OCI-LY7 (cell line): Measurements from ENCODE around the gene PCED1B. TPM values are rescaled to one million over a fixed set of nuclear protein-coding genes. Genes with fewer than 3 reads are reported as not detected.

Experiments
- BruUV-seq: library from RNA; stranded (reverse); fragments of 400-500 nt; replicated peaks from 2 replicates; lab custom pipeline; 2021; lab: Mats Ljungman, UMichigan
- CTCF ChIA-PET: fragments of 300-600 bp; sonication (Branson Sonifier 250); formaldehyde crosslinking; loops from one replicate; lab custom pipeline; 2022; ENCODE audit warnings: antibody characterized with exemption; ENCODE audit not compliant: unreplicated experiment; lab: Charles Lee
- POLR2A ChIA-PET: fragments of 300-600 bp; sonication (Branson Sonifier 250); formaldehyde crosslinking; loops from one replicate; lab custom pipeline; 2022; ENCODE audit warnings: antibody characterized with exemption; lab: Charles Lee
- DNase-seq: peaks from one replicate; pipeline ENCODE4 v3.0.0-alpha.2; 2015; ENCODE audit warnings: low spot score
- H2AFZ ChIP-seq: fragments of 200-600 bp; sonication (generic), shearing (Covaris generic); 2 replicates; pipeline ENCODE4 v1.6.1; 2014; ENCODE audit warnings: mild to moderate bottlenecking, antibody characterized with exemption, low read length, moderate library complexity
- H3K27ac ChIP-seq: fragments of 200-600 bp; sonication (generic); 2 replicates; pipeline ENCODE4 v1.5.1; 2014; ENCODE audit warnings: mixed run types, low read depth, mild to moderate bottlenecking, moderate library complexity, low read length, inconsistent platforms; ENCODE audit not compliant: poor library complexity, severe bottlenecking
- H3K36me3 ChIP-seq: fragments of 200-600 bp; sonication (generic); 2 replicates; pipeline ENCODE4 v1.6.1; 2014; ENCODE audit warnings: mild to moderate bottlenecking, antibody characterized with exemption, low read length, moderate library complexity, mixed read lengths; ENCODE audit not compliant: insufficient read depth
- H3K4me1 ChIP-seq: fragments of 200-600 bp; sonication (generic); 2 replicates; pipeline ENCODE4 v1.5.1; 2014; ENCODE audit warnings: mild to moderate bottlenecking, low read length; ENCODE audit not compliant: insufficient read depth, poor library complexity, severe bottlenecking
- H3K4me2 ChIP-seq: fragments of 200-600 bp; sonication (generic); 2 replicates; pipeline ENCODE4 v1.6.1; 2014; ENCODE audit warnings: mild to moderate bottlenecking, low read length
- H3K4me3 ChIP-seq: fragments of 200-600 bp; sonication (generic); 2 replicates; pipeline ENCODE4 v1.5.1; 2014; ENCODE audit warnings: mild to moderate bottlenecking, low read depth, low read length; ENCODE audit not compliant: poor library complexity, severe bottlenecking
- H3K79me2 ChIP-seq: fragments of 200-600 bp; sonication (generic); 2 replicates; pipeline ENCODE4 v1.6.1; 2016; ENCODE audit warnings: low read depth, mild to moderate bottlenecking, low read length, moderate library complexity, mixed read lengths; ENCODE audit not compliant: insufficient read depth
- H3K9me2 ChIP-seq: fragments of 200-600 bp; sonication (generic); 2 replicates; pipeline ENCODE4 v1.6.1; 2016; ENCODE audit warnings: mild to moderate bottlenecking, low read length, mixed read lengths; ENCODE audit not compliant: insufficient read depth
- H3K9me3 ChIP-seq: fragments of 200-600 bp; sonication (generic); 2 replicates; pipeline ENCODE4 v1.6.1; 2014; ENCODE audit warnings: mild to moderate bottlenecking, mixed run types, low read length, mixed read lengths
- H4K20me1 ChIP-seq: fragments of 200-600 bp; sonication (generic); 2 replicates; pipeline ENCODE4 v1.6.1; 2014; ENCODE audit warnings: mild to moderate bottlenecking, antibody characterized with exemption, low read length, moderate library complexity, mixed read lengths; ENCODE audit not compliant: insufficient read depth
- CTCF ChIP-seq: fragments of 200-600 bp; sonication (generic); conservative IDR thresholded peaks from 2 replicates; pipeline ENCODE4 v1.5.1; 2014; ENCODE audit warnings: mild to moderate bottlenecking, antibody characterized with exemption, low read length, moderate library complexity, mixed read lengths
- EZH2phosphoT487 ChIP-seq: fragments of 200-600 bp; sonication (generic); IDR thresholded peaks from 2 replicates; pipeline ENCODE4 v1.6.1; 2018; ENCODE audit warnings: low read depth, borderline replicate concordance, mild to moderate bottlenecking, mixed run types, antibody characterized with exemption, low read length, moderate library complexity, mixed read lengths
- intact Hi-C: fragments of 100-400 bp; cut with micrococcal nuclease; formaldehyde crosslinking; loops from one replicate; pipeline ENCODE4 v1.10.0; 2022; ENCODE audit not compliant: unreplicated experiment
- total RNA-seq, 2 experiments: library from RNA; depleted of rRNA in 1 of 2; stranded (reverse); fragments of >200 nt in 1 of 2; shearing (Covaris generic) in 1 of 2; gene quantifications; 2 replicates each; pipeline ENCODE4 v1.2.3, GENCODE V29; 2014 to 2022

The PCED1B gene
- total RNA-seq, 2 experiments from 2014 or later, result 8.4 to 24.3 TPM

GRCh38 chr12:47223848-47224213 is 144.4 kb downstream of the PCED1B start:
- Histone ChIP-seq H4K20me1 (no peaks in the 10 kb centered on the region), H2AFZ (peak overlapping the region; percentile 68; the same call in 1 of the 2 replicates), H3K9me3 (no peaks in the 10 kb centered on the region), H3K4me1 (peaks cover 76% of the 10 kb centered on the region), H3K4me3 (peak overlapping the region; percentile 63), H3K27ac (peak overlapping the region; percentile 43), H3K9me2 (no peaks in the 10 kb centered on the region), H3K36me3 (peaks cover 6% of the 10 kb centered on the region), H3K4me2 (peak overlapping the region; percentile 94), H3K79me2 (peaks cover 68% of the 10 kb centered on the region)
- no peak for DNase-seq
- intact Hi-C loops, result no loop called here
- POLR2A ChIA-PET, result no interaction called here
- BruUV-seq, result no TSS peak
- no peak for TF ChIP-seq EZH2phosphoT487
- TF ChIP-seq CTCF, result 0 out of 2 replicates have a peak, but pooled peaks have one; percentile 23
- CTCF ChIA-PET, result no interaction called here

- ChIA-PET POLR2A (interaction anchor here (0.8 to 1.5 kb wide), 4 partner anchors 17 to 35 kb away, joined by 3 to 5 read pairs (median 4); no protein-coding TSS in a partner anchor), CTCF (interaction anchor here (0.6 kb wide), 1 partner anchor 183 kb away, joined by 6 read pairs; no protein-coding TSS in a partner anchor)
- peaks cover 6% of the 10 kb centered on the region for H3K36me3 ChIP-seq
- no peaks in the 10 kb centered on the region for H3K9me3 ChIP-seq
- H4K20me1 ChIP-seq, result no peaks in the 10 kb centered on the region
- peaks cover 60% of the 10 kb centered on the region; the same call in 1 of the 2 replicates for H3K79me2 ChIP-seq
- H2AFZ ChIP-seq, result peak overlapping the region; percentile 68; the same call in 1 of the 2 replicates
- DNase-seq, result no peak
- peak overlapping the region; percentile 94 for H3K4me2 ChIP-seq
- no TSS peak for BruUV-seq
- intact Hi-C loops, result no loop called here
- peak overlapping the region; percentile 63 for H3K4me3 ChIP-seq
- TF ChIP-seq CTCF, result no peak
- no peak for TF ChIP-seq EZH2phosphoT487
- H3K27ac ChIP-seq, result no peak overlapping the region
- no peaks in the 10 kb centered on the region for H3K9me2 ChIP-seq
- H3K4me1 ChIP-seq, result peaks cover 67% of the 10 kb centered on the region
These were observed 145.2 kb downstream of the PCED1B start for GRCh38 chr12:47224563-47225133.

- H3K9me3 ChIP-seq, result no peaks in the 10 kb centered on the region
- intact Hi-C loops, result no loop called here
- peak overlapping the region; percentile 94; the same call in 1 of the 2 replicates for H3K4me2 ChIP-seq
- BruUV-seq, result no TSS peak
- no peaks in the 10 kb centered on the region for H3K9me2 ChIP-seq
- H3K4me3 ChIP-seq, result no peak overlapping the region
- ChIA-PET CTCF (no interaction called here), POLR2A (interaction anchor here (0.6 to 2.1 kb wide), 9 partner anchors 8 to 50 kb away, joined by 3 to 12 read pairs (median 4); no protein-coding TSS in a partner anchor)
- H3K4me1 ChIP-seq, result peaks cover 62% of the 10 kb centered on the region
- no peaks in the 10 kb centered on the region for H4K20me1 ChIP-seq
- H3K27ac ChIP-seq, result no peak overlapping the region
- H2AFZ ChIP-seq, result no peak overlapping the region
- no peak for TF ChIP-seq EZH2phosphoT487
- no peak for TF ChIP-seq CTCF
- no peak for DNase-seq
- peaks cover 53% of the 10 kb centered on the region; the same call in 1 of the 2 replicates for H3K79me2 ChIP-seq
- peaks cover 6% of the 10 kb centered on the region for H3K36me3 ChIP-seq
These were observed 145.9 kb downstream of the PCED1B start for GRCh38 chr12:47225356-47225755.
